Vagina (tissue), 2 donors: ENCODE results near the gene CTXN2. TPM values are rescaled to one million over a fixed set of nuclear protein-coding genes. Genes with fewer than 3 reads are reported as not detected.

Source experiments
- DNase-seq, 2 donors: peaks; one replicate each; pipeline ENCODE4 v3.0.0-alpha.2; 2017; ENCODE audit errors: extremely low spot score in 2 of 2
- H3K27ac ChIP-seq: fragments of 200-600 bp; sonication (generic); one replicate; pipeline ENCODE4 v1.5.1; 2019
- H3K27me3 ChIP-seq: fragments of 200-600 bp; sonication (generic); one replicate; pipeline ENCODE4 v1.5.1; 2019
- H3K36me3 ChIP-seq, 2 donors: fragments of 200-600 bp; sonication (generic); one replicate each; pipeline ENCODE4 v1.5.1; 2017 to 2019
- H3K4me1 ChIP-seq: fragments of 200-600 bp; sonication (generic); one replicate; pipeline ENCODE4 v1.5.1; 2019
- H3K4me3 ChIP-seq, 2 donors: fragments of 200-600 bp; sonication (generic); 1 replicate in 1 of 2; 2 replicates in 1 of 2; pipeline ENCODE4 v1.5.1; 2016 to 2019
- H3K9me3 ChIP-seq: fragments of 200-600 bp; sonication (generic); one replicate; pipeline ENCODE4 v1.5.1; 2019
- CTCF ChIP-seq, 3 experiments: fragments of 450-650 bp in 2 of 3; fragments of 200-600 bp in 1 of 3; sonication (generic) in 1 of 3; IDR thresholded peaks; one replicate each; pipeline ENCODE4 v1.5.1; 2017 to 2019; ENCODE audit warnings: antibody characterized with exemption in 3 of 3, mild to moderate bottlenecking in 2 of 3, moderate library complexity in 2 of 3
- POLR2A ChIP-seq, 2 donors: fragments of 450-650 bp; IDR thresholded peaks; one replicate each; pipeline ENCODE4 v1.6.1; 2017; ENCODE audit warnings: antibody characterized with exemption in 2 of 2, mild to moderate bottlenecking in 2 of 2, moderate library complexity in 2 of 2
- POLR2AphosphoS5 ChIP-seq, 2 donors: sonication (generic); formaldehyde crosslinking; IDR thresholded peaks; one replicate each; pipeline ENCODE4 v1.9.0; 2017; ENCODE audit warnings: antibody characterized with exemption in 2 of 2, mild to moderate bottlenecking in 2 of 2, low read depth in 1 of 2; ENCODE audit not compliant: insufficient read depth in 1 of 2
- intact Hi-C: fragments of 100-400 bp; cut with DNase I; formaldehyde crosslinking; loops from one replicate; pipeline ENCODE4 v1.15.1; 2023
- total RNA-seq: library from RNA; depleted of rRNA; stranded (reverse); fragments of >200 nt; gene quantifications from one replicate; pipeline ENCODE4 v1.2.3, GENCODE V29; 2016

Gene CTXN2
- total RNA-seq, result not detected

DNA sequence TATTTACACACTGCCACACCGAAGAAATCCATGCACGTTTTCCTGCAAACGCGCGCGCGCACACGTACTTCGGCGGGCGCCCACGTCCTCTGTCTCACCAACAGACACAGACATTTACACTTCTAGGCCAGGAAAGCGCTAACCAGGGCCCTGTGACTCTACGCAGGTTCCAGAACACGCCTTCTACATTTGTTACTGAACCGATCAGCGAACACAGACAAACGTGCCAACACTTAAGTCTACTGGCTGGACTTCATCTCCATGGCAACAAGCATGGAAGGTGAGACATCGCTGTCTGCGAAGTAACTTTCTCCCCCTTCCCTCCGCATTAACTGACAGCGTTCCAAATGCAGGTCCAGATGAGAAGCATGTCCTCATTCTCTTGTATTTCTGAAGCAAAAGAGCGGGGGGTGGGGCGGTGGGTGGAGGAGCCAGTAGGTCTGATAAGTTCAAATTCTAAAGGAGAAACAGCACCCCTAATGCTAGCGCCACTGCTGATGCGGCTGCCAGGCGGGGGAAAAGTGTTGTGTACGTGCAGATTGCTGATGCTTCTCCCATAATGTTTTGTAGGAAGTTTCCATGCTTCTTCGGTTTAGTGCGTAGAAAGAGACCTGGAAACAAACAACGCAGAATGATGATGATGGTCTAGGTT lies at the start of gene CTXN2:
Gene CTXN2 (plus strand): TSS at position 92 of the 652 bp plus-strand sequence. CDS start 9,636 bp downstream, outside the sequence.
- intact Hi-C loops, result no loop called here

GRCh38 chr15:48143856-48144255 lies 47.6 kb upstream of the CTXN2 start:
- intact Hi-C loops, result no loop called here
- Histone ChIP-seq H3K4me3 (no peak overlapping the region), H3K27ac (no peak overlapping the region), H3K36me3 (no peaks in the 10 kb centered on the region), H3K4me1 (peaks cover 12% of the 10 kb centered on the region), H3K27me3 (no peaks in the 10 kb centered on the region), H3K9me3 (no peaks in the 10 kb centered on the region)
- TF ChIP-seq POLR2AphosphoS5 (IDR thresholded peaks at IDR 0.05; ENCODE audit: insufficient read depth in 1 of 2, low read depth in 1 of 2) (no peak), POLR2A (IDR thresholded peaks at IDR 0.05) (no peak), CTCF (IDR thresholded peaks at IDR 0.05) (no peak)
- no peak for DNase-seq

More for the DNA sequence above, at the start of gene CTXN2:
- H3K27ac ChIP-seq, result no peak within 1 kb of the TSS
- no peaks in the 10 kb centered on the region for H3K36me3 ChIP-seq
- H3K27me3 ChIP-seq, result no peaks in the 10 kb centered on the region
- no peak for DNase-seq
- TF ChIP-seq POLR2AphosphoS5 (IDR thresholded peaks at IDR 0.05; ENCODE audit: insufficient read depth in 1 of 2, low read depth in 1 of 2) (no peak), POLR2A (IDR thresholded peaks at IDR 0.05) (no peak), CTCF (IDR thresholded peaks at IDR 0.05) (no peak)
- H3K9me3 ChIP-seq, result no peaks in the 10 kb centered on the region
- no peak within 1 kb of the TSS for H3K4me3 ChIP-seq
- no peaks in the 10 kb centered on the region for H3K4me1 ChIP-seq

- DNase-seq, result no peak
- intact Hi-C loops, result no loop called here
- H3K27ac ChIP-seq, result no peak overlapping the region
- H3K4me3 ChIP-seq, result no peak overlapping the region
- no peaks in the 10 kb centered on the region for H3K36me3 ChIP-seq
- TF ChIP-seq CTCF (IDR thresholded peaks at IDR 0.05) (no peak), POLR2AphosphoS5 (IDR thresholded peaks at IDR 0.05; ENCODE audit: insufficient read depth in 1 of 2, low read depth in 1 of 2) (no peak), POLR2A (IDR thresholded peaks at IDR 0.05) (no peak)
- no peaks in the 10 kb centered on the region for H3K9me3 ChIP-seq
- no peaks in the 10 kb centered on the region for H3K27me3 ChIP-seq
- H3K4me1 ChIP-seq, result peaks cover 12% of the 10 kb centered on the region
These were observed 46.6 kb upstream of the CTXN2 start for GRCh38 chr15:48144889-48145288.

DNA sequence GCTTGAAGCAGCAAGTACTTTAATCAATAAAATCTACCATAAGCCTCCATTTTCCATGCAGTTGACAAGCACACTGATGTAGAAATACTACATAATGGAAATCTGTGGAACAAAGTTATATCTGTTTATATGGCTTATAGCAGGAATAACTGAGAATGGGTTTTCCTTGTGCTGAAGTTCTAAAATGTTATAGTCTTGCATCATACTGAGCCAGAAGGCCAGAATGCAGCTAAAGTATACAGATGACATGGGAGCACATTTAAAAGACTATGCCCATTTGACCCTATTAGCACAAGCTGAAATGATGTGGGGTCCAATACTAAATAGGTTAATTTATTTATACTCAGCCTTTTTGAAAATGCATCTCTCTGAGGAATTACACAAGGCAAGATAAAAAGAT lies 45.5 kb upstream of the CTXN2 start:
- intact Hi-C loops, result no loop called here
- Histone ChIP-seq H3K9me3 (no peaks in the 10 kb centered on the region), H3K36me3 (no peaks in the 10 kb centered on the region), H3K4me1 (peaks cover 12% of the 10 kb centered on the region), H3K27ac (no peak overlapping the region), H3K4me3 (no peak overlapping the region), H3K27me3 (no peaks in the 10 kb centered on the region)
- no peak for DNase-seq
- TF ChIP-seq POLR2A (IDR thresholded peaks at IDR 0.05), result no peak

DNA sequence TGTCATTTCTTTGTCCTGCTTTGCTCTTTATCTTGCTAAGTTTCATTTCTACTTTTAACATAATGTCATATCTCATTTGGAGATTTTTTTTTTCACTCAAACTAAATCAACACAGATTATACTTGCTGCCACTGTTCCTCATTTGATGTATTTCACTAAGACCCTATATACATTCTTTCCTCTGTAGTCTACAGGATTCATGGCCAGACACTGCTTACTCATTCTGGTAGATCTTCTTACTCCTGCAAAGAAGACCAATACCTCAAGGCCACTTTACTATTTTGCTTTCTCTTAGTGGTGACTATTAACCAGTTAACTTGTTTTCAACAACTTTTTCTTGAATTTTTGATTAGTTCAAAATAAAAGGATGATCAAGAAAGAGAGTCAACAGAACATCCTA lies 44.1 kb upstream of the CTXN2 start:
- intact Hi-C loops, result no loop called here
- no peaks in the 10 kb centered on the region for H3K27me3 ChIP-seq
- no peak for DNase-seq
- no peak overlapping the region for H3K27ac ChIP-seq
- H3K4me3 ChIP-seq, result no peak overlapping the region
- no peaks in the 10 kb centered on the region for H3K9me3 ChIP-seq
- H3K36me3 ChIP-seq, result no peaks in the 10 kb centered on the region
- TF ChIP-seq POLR2AphosphoS5 (IDR thresholded peaks at IDR 0.05; ENCODE audit: insufficient read depth in 1 of 2, low read depth in 1 of 2), result no peak
- TF ChIP-seq CTCF (IDR thresholded peaks at IDR 0.05), result no peak
- TF ChIP-seq POLR2A (IDR thresholded peaks at IDR 0.05), result no peak
- H3K4me1 ChIP-seq, result peaks cover 12% of the 10 kb centered on the region
